BLaER1 treated with 17β-estradiol and CSF1 and Interleukin-3, amounts not matched to agents 10 nM and 100 nM (cell line): ENCODE measurements around the gene VPS29.
A peak's percentile ranks its signal among the peaks of the same experiment; 100 is the strongest.

ENCODE experiments used
- H3K27ac ChIP-seq, 11 experiments: shearing (Covaris generic); formaldehyde crosslinking; 2 replicates each; pipeline ENCODE4 v1.8.1; 2022
- H3K27me3 ChIP-seq, 11 experiments: shearing (Covaris generic); formaldehyde crosslinking; 2 replicates each; pipeline ENCODE4 v1.8.1; 2022
- H3K36me3 ChIP-seq, 11 experiments: shearing (Covaris generic); formaldehyde crosslinking; 2 replicates each; pipeline ENCODE4 v1.8.1; 2022
- H3K4me1 ChIP-seq, 10 experiments: shearing (Covaris generic); formaldehyde crosslinking; 2 replicates each; pipeline ENCODE4 v1.8.1; 2022
- H3K4me2 ChIP-seq, 11 experiments: shearing (Covaris generic); formaldehyde crosslinking; 2 replicates each; pipeline ENCODE4 v1.8.1; 2022
- H3K4me3 ChIP-seq, 10 experiments: shearing (Covaris generic); formaldehyde crosslinking; 2 replicates each; pipeline ENCODE4 v1.8.1; 2022
- H3K9ac ChIP-seq, 11 experiments: shearing (Covaris generic); formaldehyde crosslinking; 2 replicates each; pipeline ENCODE4 v1.8.1; 2022
- H3K9me3 ChIP-seq, 11 experiments: shearing (Covaris generic); formaldehyde crosslinking; replicated peaks in 1 of 11; 2 replicates each; pipeline ENCODE4 v1.8.1; 2022
- H4K20me1 ChIP-seq, 11 experiments: shearing (Covaris generic); formaldehyde crosslinking; 2 replicates each; pipeline ENCODE4 v1.8.1; 2022
- Cebpa-rat ChIP-seq, 11 experiments: shearing (Covaris generic); IDR thresholded peaks; 2 replicates each; pipeline ENCODE4 v1.8.1; 2022

VPS29 gene

GRCh38 chr12:110543965-110544364, 42.1 kb upstream of the VPS29 start:
- no peaks in the 10 kb centered on the region for H3K9me3 ChIP-seq
- H3K4me1 ChIP-seq = peaks cover 0 to 33% (median 18%) of the 10 kb centered on the region in 10 experiments; a peak in 12 of 20 replicates
- H3K27me3 ChIP-seq = no peaks in the 10 kb centered on the region
- H3K4me3 ChIP-seq = no peak overlapping the region
- no peak overlapping the region; a peak in 1 of 22 replicates for H3K9ac ChIP-seq
- TF ChIP-seq Cebpa-rat (IDR thresholded peaks at IDR 0.05) = no peak
- peak overlapping the region in 2 of 11 experiments; percentile 3 to 17; a peak in 1 of 22 replicates for H3K27ac ChIP-seq
- peaks cover 80 to 100% (median 93%) of the 10 kb centered on the region in 11 experiments for H3K36me3 ChIP-seq
- H3K4me2 ChIP-seq = no peak overlapping the region
- peaks cover 17 to 94% (median 65%) of the 10 kb centered on the region in 11 experiments; a peak in 20 of 22 replicates for H4K20me1 ChIP-seq

GRCh38 chr12:110543252-110543959, 41.5 kb upstream of the VPS29 start:
- H3K4me2 ChIP-seq = no peak overlapping the region
- peaks cover 12 to 94% (median 65%) of the 10 kb centered on the region in 11 experiments; a peak in 19 of 22 replicates for H4K20me1 ChIP-seq
- no peak overlapping the region for H3K4me3 ChIP-seq
- peaks cover 0 to 33% (median 18%) of the 10 kb centered on the region in 10 experiments; a peak in 12 of 20 replicates for H3K4me1 ChIP-seq
- H3K9me3 ChIP-seq = no peaks in the 10 kb centered on the region
- peak overlapping the region in 6 of 11 experiments; percentile 4 to 53 (median 16); a peak in 5 of 22 replicates for H3K27ac ChIP-seq
- H3K36me3 ChIP-seq = peaks cover 80 to 100% (median 93%) of the 10 kb centered on the region in 11 experiments
- H3K27me3 ChIP-seq = no peaks in the 10 kb centered on the region
- peak overlapping the region in 1 of 11 experiments; percentile 3; a peak in 3 of 22 replicates for H3K9ac ChIP-seq
- TF ChIP-seq Cebpa-rat (IDR thresholded peaks at IDR 0.05) = no peak

GRCh38 chr12:110540048-110540447, 38.1 kb upstream of the VPS29 start:
- Histone ChIP-seq H3K27me3 (no peaks in the 10 kb centered on the region), H4K20me1 (peaks cover 5 to 88% (median 59%) of the 10 kb centered on the region in 11 experiments; a peak in 20 of 22 replicates), H3K36me3 (peaks cover 95 to 100% (median 98%) of the 10 kb centered on the region in 11 experiments), H3K4me1 (peaks cover 0 to 11% (median 8%) of the 10 kb centered on the region in 10 experiments; a peak in 11 of 20 replicates), H3K4me2 (no peak overlapping the region), H3K9me3 (no peaks in the 10 kb centered on the region), H3K4me3 (no peak overlapping the region), H3K27ac (no peak overlapping the region), H3K9ac (no peak overlapping the region)
- TF ChIP-seq Cebpa-rat (IDR thresholded peaks at IDR 0.05) = no peak

GRCh38 chr12:110538869-110539622, 37.1 kb upstream of the VPS29 start:
- Histone ChIP-seq H3K27ac (no peak overlapping the region), H3K9me3 (no peaks in the 10 kb centered on the region), H3K27me3 (no peaks in the 10 kb centered on the region), H4K20me1 (peaks cover 5 to 94% (median 55%) of the 10 kb centered on the region in 11 experiments; a peak in 20 of 22 replicates), H3K9ac (no peak overlapping the region; a peak in 1 of 22 replicates), H3K4me1 (peaks cover 0 to 8% (median 4%) of the 10 kb centered on the region in 10 experiments; a peak in 5 of 20 replicates), H3K4me3 (no peak overlapping the region), H3K36me3 (peaks cover 95 to 100% (median 99%) of the 10 kb centered on the region in 11 experiments), H3K4me2 (no peak overlapping the region)
- TF ChIP-seq Cebpa-rat (IDR thresholded peaks at IDR 0.05) = no peak

GRCh38 chr12:110537605-110538409, 35.9 kb upstream of the VPS29 start:
- H3K27me3 ChIP-seq = no peaks in the 10 kb centered on the region
- no peak overlapping the region for H3K4me3 ChIP-seq
- no peak overlapping the region for H3K27ac ChIP-seq
- H3K4me2 ChIP-seq = no peak overlapping the region
- TF ChIP-seq Cebpa-rat (IDR thresholded peaks at IDR 0.05) = no peak
- peaks cover 1 to 91% (median 44%) of the 10 kb centered on the region in 11 experiments; a peak in 19 of 22 replicates for H4K20me1 ChIP-seq
- no peak overlapping the region for H3K9ac ChIP-seq
- peaks cover 0 to 5% (median 0%) of the 10 kb centered on the region in 10 experiments; a peak in 5 of 20 replicates for H3K4me1 ChIP-seq
- no peaks in the 10 kb centered on the region for H3K9me3 ChIP-seq
- peaks cover 95 to 100% (median 98%) of the 10 kb centered on the region in 11 experiments for H3K36me3 ChIP-seq

GRCh38 chr12:110536834-110537604, 35.1 kb upstream of the VPS29 start:
- H4K20me1 ChIP-seq = peaks cover 0 to 92% (median 42%) of the 10 kb centered on the region in 11 experiments; a peak in 18 of 22 replicates
- no peak for TF ChIP-seq Cebpa-rat (IDR thresholded peaks at IDR 0.05)
- H3K9me3 ChIP-seq = no peaks in the 10 kb centered on the region
- no peak overlapping the region for H3K4me2 ChIP-seq
- H3K4me1 ChIP-seq = peaks cover 0 to 7% (median 0%) of the 10 kb centered on the region in 10 experiments; a peak in 2 of 20 replicates
- no peak overlapping the region for H3K4me3 ChIP-seq
- no peak overlapping the region for H3K9ac ChIP-seq
- no peak overlapping the region for H3K27ac ChIP-seq
- H3K36me3 ChIP-seq = peaks cover 95 to 100% (median 98%) of the 10 kb centered on the region in 11 experiments
- no peaks in the 10 kb centered on the region for H3K27me3 ChIP-seq

- no peak overlapping the region for H3K9ac ChIP-seq
- peaks cover 92 to 100% (median 98%) of the 10 kb centered on the region in 11 experiments for H3K36me3 ChIP-seq
- no peaks in the 10 kb centered on the region for H3K9me3 ChIP-seq
- H3K4me3 ChIP-seq = no peak overlapping the region
- H3K27ac ChIP-seq = no peak overlapping the region
- no peak for TF ChIP-seq Cebpa-rat (IDR thresholded peaks at IDR 0.05)
- H3K27me3 ChIP-seq = no peaks in the 10 kb centered on the region
- H4K20me1 ChIP-seq = peaks cover 0 to 84% (median 37%) of the 10 kb centered on the region in 11 experiments; a peak in 18 of 22 replicates
- H3K4me1 ChIP-seq = peaks cover 0 to 7% (median 0%) of the 10 kb centered on the region in 10 experiments; a peak in 2 of 20 replicates
- H3K4me2 ChIP-seq = no peak overlapping the region
Measured at GRCh38 chr12:110534811-110535210, 32.9 kb upstream of the VPS29 start.

GRCh38 chr12:110533607-110534006, 31.7 kb upstream of the VPS29 start:
- peaks cover 0 to 71% (median 25%) of the 10 kb centered on the region in 11 experiments; a peak in 17 of 22 replicates for H4K20me1 ChIP-seq
- H3K4me1 ChIP-seq = peaks cover 0 to 7% (median 0%) of the 10 kb centered on the region in 10 experiments; a peak in 2 of 20 replicates
- no peaks in the 10 kb centered on the region for H3K9me3 ChIP-seq
- H3K27me3 ChIP-seq = no peaks in the 10 kb centered on the region
- H3K36me3 ChIP-seq = peaks cover 80 to 96% (median 89%) of the 10 kb centered on the region in 11 experiments
- no peak overlapping the region for H3K9ac ChIP-seq
- TF ChIP-seq Cebpa-rat (IDR thresholded peaks at IDR 0.05) = no peak
- H3K27ac ChIP-seq = no peak overlapping the region
- no peak overlapping the region for H3K4me2 ChIP-seq
- H3K4me3 ChIP-seq = no peak overlapping the region
